ENCODE data around the gene CCR8.

CCR8 gene

GRCh38 chr3:39295184-39295775, 34.2 kb upstream of the CCR8 start (continued):
- TF ChIP-seq ZNF776 (tag by site-specific recombination; IDR thresholded peaks at IDR 0.05; ENCODE audit: borderline replicate concordance) (no peak), REPIN1 (tag by site-specific recombination; IDR thresholded peaks at IDR 0.05; ENCODE audit: low read depth) (no peak), ZBTB21 (tag by site-specific recombination; IDR thresholded peaks at IDR 0.05) (no peak), ZNF354C (tag by site-specific recombination; IDR thresholded peaks at IDR 0.05; ENCODE audit: borderline replicate concordance, low read depth) (no peak), ZNF561 (tag by site-specific recombination; IDR thresholded peaks at IDR 0.05; ENCODE audit: borderline replicate concordance) (no peak), ZNF629 (tag by site-specific recombination; IDR thresholded peaks at IDR 0.05) (no peak), ZBTB11 (tag by site-specific recombination; conservative IDR thresholded peaks at IDR 0.05; ENCODE audit: low read depth) (no peak), ZSCAN30 (tag by site-specific recombination; IDR thresholded peaks at IDR 0.05) (no peak), ZNF596 (tag by site-specific recombination; IDR thresholded peaks at IDR 0.05) (no peak), ZNF248 (tag by site-specific recombination; IDR thresholded peaks at IDR 0.05) (no peak)
- TF ChIP-seq, protein P1, sequence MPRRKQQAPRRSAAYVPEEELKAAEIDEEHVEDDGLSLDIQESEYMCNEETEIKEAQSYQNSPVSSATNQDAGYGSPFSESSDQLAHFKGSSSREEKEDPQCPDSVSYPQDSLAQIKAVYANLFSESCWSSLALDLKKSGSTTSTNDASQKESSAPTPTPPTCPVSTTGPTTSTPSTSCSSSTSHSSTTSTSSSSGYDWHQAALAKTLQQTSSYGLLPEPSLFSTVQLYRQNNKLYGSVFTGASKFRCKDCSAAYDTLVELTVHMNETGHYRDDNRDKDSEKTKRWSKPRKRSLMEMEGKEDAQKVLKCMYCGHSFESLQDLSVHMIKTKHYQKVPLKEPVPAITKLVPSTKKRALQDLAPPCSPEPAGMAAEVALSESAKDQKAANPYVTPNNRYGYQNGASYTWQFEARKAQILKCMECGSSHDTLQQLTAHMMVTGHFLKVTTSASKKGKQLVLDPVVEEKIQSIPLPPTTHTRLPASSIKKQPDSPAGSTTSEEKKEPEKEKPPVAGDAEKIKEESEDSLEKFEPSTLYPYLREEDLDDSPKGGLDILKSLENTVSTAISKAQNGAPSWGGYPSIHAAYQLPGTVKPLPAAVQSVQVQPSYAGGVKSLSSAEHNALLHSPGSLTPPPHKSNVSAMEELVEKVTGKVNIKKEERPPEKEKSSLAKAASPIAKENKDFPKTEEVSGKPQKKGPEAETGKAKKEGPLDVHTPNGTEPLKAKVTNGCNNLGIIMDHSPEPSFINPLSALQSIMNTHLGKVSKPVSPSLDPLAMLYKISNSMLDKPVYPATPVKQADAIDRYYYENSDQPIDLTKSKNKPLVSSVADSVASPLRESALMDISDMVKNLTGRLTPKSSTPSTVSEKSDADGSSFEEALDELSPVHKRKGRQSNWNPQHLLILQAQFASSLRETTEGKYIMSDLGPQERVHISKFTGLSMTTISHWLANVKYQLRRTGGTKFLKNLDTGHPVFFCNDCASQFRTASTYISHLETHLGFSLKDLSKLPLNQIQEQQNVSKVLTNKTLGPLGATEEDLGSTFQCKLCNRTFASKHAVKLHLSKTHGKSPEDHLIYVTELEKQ (tag by site-specific recombination; IDR thresholded peaks at IDR 0.05; ENCODE audit: borderline replicate concordance) = no peak

GRCh38 chr3:39296197-39297077, 33.1 kb upstream of the CCR8 start:
- POLR2A ChIA-PET = no interaction called here
- Histone ChIP-seq H3K4me1 (ENCODE audit: control insufficient read depth, insufficient read depth, low read length) (no peaks in the 10 kb centered on the region), H3K36me3 (ENCODE audit: control insufficient read depth in 2 of 2, insufficient read depth in 1 of 2, low read length in 2 of 2) (no peaks in the 10 kb centered on the region), H3K4me3 (ENCODE audit: low read depth, low read length) (no peak overlapping the region), H3K9me3 (ENCODE audit: control insufficient read depth, insufficient read depth, low read depth, low read length) (no peaks in the 10 kb centered on the region), H3K27ac (ENCODE audit: extremely low read depth, low read depth, low read length) (no peak overlapping the region)
- TF ChIP-seq ZBTB49 (tag by site-specific recombination; IDR thresholded peaks at IDR 0.05; ENCODE audit: low read depth) (no peak), MZF1 (tag by site-specific recombination; IDR thresholded peaks at IDR 0.05; ENCODE audit: borderline replicate concordance) (no peak), ZNF114 (tag by site-specific recombination; IDR thresholded peaks at IDR 0.05) (no peak), ZNF626 (tag by site-specific recombination; IDR thresholded peaks at IDR 0.05) (no peak)
- CTCF ChIA-PET = interaction anchor here (1.4 to 3.7 kb wide), 2 partner anchors 82 to 106 kb away, joined by 5 to 15 read pairs; no protein-coding TSS in a partner anchor

Measured in HEK293 (cell line).